Forelimb muscle (tissue), 1 donor: ENCODE measurements around the gene ATAD3A. TPM values are rescaled to one million over a fixed set of nuclear protein-coding genes. Genes with fewer than 3 reads are reported as not detected.
"Not testable (repeated sequence)": the region's sequence is repeated elsewhere in the genome, so short reads cannot be mapped to it uniquely, and the experiment has no call there.

Experiments used
- DNase-seq: peaks from one replicate; pipeline ENCODE4 v3.0.0-alpha.2; 2013; ENCODE audit warnings: low read depth
- polyA plus RNA-seq: library from polyadenylated mRNA; unstranded; fragments of 120-200 nt; gene quantifications from one replicate; pipeline ENCODE4 v1.2.1, GENCODE V29; 2013; ENCODE audit not compliant: insufficient read length

Gene ATAD3A
- polyA plus RNA-seq = 16.7 TPM

DNA sequence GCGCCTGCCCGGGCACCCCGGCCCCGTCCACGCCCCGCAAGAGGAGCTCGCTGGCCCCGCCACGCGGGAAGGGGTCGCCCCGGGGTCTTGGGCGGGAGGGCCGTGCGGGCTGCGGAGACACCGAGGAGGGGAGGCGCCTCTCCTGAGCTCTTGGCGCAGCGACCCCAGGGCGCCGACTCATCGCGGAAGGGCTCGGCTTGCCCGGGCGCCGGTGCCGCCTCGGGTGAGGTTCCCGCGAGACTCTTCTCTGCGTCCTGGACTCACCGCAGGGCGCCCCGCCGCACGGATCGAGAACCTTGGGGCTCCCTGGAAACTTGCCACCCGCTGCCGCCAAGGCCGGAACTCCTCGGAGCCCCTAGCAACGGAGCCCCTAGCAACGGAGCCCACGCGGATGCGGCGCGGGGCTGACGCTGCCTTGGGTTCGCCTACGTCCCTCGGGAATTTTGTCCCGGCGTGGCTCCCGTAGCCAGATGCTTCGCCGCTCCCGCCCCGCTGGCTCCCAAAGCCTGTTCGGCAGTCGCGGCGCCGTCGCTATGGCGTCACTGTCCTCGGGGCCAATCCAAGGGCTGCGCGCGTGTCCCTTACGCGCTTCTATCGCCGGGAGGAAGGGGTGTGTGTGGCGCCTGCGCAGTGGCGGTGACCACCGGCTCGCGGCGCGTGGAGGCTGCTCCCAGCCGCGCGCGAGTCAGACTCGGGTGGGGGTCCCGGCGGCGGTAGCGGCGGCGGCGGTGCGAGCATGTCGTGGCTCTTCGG lies at the start of gene ATAD3A:
Gene ATAD3A, plus strand, starts transcription at position 630 of the 753 bp plus-strand sequence. Its CDS starts 107 bp downstream, at position 737.
- peak; percentile 91 for DNase-seq

DNA sequence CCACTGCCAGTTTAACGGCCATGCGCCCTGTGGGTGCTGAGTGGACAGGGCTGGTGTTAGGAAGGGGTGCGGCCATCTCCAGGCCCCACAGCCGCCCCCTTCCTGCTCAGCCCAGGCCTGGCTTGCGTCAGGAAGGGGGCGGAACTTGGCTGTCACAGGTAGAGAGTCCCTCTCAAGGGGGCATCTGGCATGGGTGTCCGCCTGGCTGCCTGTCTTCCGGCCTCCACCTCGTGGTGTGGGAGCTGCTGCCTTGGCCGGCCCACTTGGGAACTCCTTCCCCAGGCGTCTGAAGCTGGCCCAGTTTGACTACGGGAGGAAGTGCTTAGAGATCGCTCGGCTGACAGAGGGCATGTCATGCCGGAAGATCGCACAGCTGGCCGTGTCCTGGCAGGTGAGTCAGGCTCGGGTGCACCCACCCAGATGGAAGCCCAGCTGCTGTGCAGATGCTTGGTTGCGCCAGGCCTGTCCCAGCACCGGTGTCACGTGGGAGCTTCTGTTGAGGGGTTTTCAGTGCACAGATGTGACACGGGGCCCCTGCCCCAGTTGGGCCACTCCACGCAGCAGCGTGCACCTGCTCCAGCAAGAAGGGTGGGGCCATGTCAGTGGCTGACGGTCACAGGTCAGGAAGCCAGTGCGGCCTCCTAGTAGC lies 49.5 kb upstream of the ATAD3A start:
- no peak for DNase-seq

DNA sequence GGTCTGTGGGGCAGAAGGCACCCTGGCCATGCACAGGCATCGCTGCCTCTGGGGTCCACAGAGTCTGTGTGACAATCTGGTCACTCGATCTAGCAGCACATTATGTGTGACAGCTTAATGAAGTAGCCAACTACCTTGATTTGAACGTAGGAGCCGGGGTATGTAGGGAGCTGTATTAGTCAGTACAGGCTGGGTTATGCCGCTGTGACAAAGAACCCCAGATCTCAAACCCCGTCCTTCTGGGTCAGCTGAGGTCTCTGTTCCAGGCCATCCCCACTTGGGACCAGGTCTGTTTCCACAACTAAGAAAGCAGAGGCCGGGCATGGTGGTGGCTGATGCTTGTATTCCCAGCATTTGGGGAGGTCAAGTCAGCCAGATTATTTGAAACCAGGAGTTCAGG lies 48.6 kb upstream of the ATAD3A start:
- no peak for DNase-seq

DNA sequence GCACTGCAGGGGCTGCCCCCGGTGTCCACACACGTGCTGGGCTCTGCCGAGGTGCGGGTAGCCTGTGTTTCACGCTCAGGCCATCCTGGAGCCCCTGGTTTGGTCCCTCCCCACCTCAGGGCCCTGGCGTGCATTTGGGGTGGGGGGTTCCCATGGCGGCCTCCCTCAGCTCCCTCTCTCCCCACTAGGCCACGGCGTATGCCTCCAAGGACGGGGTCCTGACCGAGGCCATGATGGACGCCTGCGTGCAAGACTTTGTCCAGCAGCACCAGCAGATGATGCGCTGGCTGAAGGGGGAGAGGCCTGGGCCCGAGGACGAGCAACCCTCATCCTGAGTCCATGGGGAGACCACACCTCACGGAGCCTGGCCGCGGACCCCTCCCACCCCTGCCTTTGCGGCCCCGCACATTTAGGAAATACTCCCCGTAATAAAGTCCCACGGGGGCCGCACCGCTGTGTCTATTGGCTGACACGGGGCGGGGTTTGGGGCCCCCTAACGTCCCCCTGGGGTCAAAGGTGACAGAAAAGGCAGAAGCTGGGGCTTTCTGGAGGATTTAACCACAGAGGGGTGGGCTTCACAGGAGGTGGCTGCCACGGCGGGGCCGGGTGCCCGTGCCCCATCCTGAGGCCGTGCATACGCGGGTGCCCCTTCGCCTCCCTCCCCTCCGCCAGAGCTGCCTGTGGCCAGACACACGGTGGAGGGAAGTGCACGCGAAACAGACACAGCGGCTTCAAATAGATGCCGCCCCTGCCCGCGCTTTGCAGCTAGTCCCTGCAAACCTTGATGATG lies 43.6 kb upstream of the ATAD3A start:
- DNase-seq = not testable (repeated sequence)

DNA sequence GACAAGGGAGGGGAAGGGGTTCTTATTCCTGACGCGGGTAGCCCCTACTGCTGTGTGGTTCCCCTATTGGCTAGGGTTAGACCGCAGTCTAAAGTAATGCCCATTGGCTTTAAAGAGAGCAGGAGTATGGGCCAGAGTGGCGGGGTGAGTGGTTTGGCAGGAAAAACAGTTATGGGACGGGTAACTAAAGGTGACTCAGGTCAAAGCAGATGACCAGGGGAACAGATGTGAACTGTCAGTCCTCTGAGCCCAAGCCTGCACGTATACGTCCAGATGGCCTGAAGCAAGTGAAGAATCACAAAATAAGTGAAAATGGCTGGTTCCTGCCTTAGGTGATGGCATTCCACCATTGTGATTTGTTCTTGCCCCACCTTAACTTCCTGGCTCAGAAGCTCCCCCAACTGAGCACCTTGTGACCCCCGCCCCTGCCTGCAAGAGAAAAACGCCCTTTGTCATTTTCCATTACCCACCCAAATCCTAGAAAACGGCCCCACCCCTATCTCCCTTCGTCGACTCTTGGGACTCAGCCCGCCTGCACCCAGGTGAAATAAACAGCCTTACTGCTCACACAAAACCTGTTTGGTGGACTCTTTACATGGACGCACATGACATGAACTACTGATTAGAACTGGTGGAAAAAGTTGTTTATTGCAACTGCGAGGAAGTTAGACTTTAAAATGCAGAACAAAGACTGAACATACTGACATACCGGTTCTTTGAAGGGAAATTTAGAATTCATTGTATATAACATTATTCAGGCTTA lies 41.2 kb upstream of the ATAD3A start:
- DNase-seq = no peak

DNA sequence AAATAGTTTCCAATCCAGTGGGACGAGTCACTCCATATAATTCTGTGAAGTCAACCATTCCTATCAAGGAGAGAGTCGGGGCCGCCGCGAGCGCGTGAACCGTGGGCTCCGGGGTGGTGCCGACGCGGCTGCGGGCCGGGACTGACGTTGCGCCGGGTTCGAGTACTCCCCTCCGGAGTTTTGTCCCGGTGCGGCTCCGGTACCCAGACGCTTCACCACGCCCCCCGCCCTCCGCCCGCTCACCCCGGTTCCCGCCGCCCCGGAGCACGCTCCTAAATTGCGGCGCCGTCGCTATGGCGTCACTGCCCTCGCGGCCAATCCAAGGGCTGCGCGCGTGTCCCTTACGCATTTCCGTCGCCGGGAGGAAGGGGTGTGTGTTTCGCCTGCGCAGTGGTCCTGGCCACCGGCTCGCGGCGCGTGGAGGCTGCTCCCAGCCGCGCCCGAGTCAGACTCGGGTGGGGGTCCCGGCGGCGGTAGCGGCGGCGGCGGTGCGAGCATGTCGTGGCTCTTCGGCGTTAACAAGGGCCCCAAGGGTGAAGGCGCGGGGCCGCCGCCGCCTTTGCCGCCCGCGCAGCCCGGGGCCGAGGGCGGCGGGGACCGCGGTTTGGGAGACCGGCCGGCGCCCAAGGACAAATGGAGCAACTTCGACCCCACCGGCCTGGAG lies 40.4 kb upstream of the ATAD3A start, which contains the start of gene ATAD3B:
Gene ATAD3B, plus strand, starts transcription at position 377 of the 664 bp plus-strand sequence. Its CDS starts 120 bp downstream, at position 497.
- peak; percentile 76 for DNase-seq

DNA sequence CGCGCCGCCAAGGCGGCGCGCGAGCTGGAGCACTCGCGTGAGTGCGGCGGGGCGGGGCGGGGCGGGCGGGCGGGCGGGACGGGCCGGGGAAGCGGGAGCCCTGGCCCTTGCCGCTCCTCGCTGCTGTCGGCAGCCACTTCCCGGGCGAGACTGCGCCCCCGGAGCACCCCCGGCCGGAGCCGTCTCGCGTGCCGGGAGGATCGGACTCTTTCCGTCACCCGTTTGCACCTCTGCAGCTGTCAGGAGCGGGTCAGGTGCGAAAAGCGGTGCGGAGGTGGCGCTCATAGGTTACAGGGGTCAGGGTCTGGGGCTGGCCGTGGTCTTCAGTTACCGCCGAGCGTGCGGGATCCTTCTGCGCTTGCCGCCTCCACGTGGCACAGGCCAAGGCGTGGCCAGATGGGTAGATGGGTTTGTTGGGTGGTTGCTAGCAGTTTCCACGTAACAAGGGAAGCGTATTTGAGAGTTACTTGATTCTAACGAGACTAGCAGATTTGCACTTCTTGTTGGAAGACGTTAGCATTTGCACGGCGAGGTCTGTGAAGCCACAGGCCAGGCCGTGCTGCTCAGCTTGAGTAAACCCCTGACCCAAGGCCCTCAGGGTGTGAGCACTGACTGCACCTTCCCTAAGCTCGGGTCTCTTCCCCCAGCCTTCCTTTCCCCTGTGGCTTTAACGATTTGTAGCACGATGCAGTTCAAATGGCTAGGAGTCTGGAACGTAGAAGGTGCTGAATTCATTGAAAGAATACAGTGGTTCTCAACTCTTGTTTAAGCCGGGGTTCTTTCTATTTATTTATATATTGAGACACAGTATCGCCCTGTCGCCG lies 39.7 kb upstream of the ATAD3A start:
- not testable (repeated sequence) for DNase-seq

DNA sequence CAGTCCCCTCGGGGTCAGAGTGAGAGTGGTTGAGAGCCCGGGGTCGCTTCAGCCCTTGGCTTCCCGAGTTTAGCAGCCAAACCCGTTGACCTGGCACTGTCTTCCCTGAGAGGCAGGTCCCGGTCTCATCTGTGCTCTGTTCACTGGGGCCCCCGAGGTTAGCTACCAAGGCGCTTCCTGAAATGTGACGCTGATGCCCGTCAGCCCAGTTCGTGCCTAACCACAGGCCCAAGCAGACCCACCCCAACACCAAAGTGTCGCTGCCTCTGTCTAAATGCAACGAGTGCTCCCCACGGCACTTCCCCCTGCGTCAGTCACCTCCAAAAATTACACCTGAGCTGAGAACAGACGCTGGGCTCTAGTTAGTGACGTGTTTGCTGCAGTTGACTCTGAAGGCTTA lies 36.0 kb upstream of the ATAD3A start:
- DNase-seq = not testable (repeated sequence)

DNA sequence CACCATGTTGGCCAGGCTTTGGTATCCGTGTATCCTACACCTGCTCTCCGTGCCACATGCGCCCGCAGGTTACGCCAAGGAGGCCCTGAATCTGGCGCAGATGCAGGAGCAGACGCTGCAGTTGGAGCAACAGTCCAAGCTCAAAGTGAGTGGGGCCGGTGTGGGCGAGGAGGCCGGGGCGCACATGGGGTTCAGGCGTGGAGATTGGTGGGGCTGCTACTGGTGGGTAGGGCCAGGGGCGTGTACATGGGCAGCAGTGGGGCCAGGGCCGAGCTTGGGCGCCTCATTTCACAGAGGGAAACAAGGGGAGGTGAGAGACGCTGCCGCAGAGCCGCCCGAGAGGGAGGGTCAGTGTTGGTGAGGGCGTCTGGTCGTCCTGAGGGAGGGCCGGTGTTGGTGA lies 34.8 kb upstream of the ATAD3A start:
- DNase-seq = no peak

DNA sequence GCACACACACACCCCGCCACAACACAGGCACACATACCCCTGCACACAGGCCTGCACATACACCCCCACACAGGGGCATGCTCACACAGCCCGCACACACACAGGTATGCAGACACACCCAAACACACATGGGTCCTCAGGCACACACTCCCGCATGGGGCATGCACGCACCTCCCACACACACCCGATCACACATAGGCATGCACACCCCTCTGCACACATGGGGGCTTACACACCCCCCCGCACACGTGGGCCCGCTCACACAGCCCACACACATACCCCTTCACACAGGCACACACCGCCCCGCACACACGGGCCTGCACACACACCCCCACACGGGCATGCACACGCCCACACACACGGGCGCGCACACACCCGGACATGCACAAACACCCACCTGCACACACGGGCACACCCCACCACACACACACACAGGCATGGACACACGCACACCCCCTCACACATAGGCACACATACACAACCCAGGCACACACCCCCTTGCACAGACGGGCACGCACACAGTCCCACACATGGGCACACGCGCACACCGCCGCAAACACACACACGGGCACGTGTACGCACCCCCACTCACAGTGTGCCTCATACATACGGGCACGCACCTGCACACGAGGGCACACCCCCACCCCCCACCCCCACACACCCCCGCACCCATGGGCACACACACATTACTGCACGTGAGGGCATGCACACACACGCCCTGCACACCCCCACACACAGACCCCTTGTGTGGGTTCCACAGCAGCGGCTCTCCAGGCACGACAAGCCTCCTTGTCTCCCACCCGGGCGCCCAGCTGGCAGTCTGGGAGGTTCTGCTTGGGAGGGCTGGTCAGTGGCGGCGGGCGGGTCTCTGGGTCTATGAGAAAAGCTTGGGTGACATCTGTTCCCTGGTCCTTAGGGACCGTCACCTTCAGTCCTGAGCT lies 32.1 kb upstream of the ATAD3A start:
- DNase-seq = no peak

DNA sequence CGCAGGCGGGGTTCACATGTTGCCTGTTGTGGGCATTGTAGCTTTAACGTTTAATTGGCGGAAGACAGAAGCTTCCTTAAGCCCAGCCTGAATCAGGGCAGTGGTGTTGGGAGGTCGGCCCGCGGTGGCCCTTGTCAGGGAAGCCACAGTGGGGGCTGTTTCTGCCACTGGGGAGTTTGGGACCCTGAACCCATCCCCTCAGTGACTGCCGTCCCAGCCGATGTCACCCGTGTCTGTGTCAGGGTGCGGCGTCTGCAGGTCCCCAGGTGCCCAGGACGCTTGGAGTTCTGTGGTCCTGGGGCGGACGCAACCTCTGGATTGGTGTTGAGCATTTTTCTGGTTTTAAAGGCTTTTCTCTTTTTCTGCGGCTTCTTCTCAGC lies 31.5 kb upstream of the ATAD3A start:
- DNase-seq = not testable (repeated sequence)

DNA sequence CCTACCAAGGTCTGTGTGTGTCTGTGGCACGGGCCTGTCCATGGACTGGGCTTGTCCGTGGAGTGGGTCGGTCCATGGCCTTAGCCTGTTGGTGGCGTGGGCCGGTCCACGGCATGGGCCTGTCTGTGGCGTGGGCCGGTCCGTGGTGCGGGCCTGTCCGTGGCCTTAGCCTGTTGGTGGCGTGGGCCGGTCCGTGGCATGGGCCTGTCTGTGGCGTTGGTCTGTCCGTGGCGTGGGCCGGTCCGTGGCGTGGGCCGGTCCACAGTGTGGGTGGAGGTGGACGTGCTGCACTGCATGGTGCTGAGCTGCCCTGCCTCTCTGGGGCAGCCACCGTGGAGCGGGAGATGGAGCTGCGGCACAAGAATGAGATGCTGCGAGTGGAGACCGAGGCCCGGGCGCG lies 30.2 kb upstream of the ATAD3A start:
- not testable (repeated sequence) for DNase-seq

DNA sequence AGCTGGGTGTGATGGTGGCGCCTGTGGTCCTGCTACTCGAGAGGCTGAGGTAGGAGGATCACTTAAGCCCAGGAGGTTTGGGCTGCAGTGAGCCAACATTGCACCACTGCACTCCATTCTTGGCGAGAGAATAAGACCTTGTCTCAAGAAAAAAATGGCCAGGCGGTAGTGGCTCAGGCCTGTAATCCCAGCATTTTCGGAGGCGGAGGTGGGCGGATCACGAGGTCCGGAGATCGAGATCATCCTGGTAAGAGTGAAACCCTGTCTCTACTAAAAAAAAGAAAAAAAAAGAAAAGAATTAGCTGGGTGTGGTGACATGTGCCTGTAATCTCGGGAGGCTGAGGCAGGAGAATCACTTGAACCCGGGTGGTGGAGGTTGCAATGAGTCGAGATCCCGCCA lies 29.1 kb upstream of the ATAD3A start:
- no peak for DNase-seq

DNA sequence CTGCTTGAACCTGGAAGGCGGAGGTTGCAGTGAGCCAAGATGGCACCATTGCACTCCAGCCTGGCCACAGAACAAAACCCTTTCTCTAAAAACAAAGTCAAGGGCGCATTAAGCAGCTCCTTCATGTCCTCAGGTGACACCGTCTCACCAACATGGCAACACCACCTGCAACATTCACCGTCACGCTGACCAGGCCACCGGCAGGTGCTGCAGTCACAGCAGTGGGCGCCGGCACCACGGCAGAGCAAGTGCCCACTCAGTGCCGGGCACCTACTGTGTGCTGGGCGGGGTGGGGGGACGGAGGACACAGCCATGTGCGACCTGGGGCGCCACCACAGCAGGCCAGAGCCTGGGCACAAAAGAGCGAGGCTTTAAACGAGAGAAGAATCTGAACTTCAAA lies 28.2 kb upstream of the ATAD3A start:
- DNase-seq = no peak

DNA sequence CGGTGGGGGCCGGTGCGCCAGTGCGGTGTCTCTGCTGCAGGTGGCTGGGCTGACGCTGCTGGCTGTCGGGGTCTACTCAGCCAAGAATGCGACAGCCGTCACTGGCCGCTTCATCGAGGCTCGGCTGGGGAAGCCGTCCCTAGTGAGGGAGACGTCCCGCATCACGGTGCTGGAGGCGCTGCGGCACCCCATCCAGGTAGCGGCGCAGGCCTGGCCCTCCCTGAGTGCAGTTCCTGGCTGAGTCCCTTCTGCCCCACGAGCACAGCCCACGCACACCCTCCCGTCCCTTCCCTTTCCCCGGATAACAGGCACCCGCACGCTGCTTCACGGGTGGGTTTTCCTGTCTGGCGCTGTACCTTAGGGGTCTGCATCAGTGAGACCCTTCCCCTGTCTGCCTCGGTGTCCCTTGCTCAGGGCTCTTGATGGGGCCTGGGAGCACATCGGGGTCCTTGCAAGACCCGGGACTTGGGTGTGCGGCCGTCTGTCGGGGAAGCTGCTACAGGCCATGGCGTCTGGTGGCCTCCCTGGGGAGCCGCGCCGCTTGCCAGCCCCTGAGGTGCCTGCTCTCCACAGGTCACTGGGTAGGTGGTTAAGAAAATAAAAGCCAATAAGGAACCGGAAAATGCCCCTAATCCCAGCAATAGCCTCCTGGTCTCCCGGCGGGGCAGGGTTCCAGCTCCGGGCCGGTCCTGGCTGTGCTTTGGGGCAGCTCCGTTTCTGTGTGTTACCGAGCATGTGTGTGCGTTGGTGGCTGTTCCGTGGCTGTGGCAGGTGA lies 26.8 kb upstream of the ATAD3A start:
- not testable (repeated sequence) for DNase-seq

DNA sequence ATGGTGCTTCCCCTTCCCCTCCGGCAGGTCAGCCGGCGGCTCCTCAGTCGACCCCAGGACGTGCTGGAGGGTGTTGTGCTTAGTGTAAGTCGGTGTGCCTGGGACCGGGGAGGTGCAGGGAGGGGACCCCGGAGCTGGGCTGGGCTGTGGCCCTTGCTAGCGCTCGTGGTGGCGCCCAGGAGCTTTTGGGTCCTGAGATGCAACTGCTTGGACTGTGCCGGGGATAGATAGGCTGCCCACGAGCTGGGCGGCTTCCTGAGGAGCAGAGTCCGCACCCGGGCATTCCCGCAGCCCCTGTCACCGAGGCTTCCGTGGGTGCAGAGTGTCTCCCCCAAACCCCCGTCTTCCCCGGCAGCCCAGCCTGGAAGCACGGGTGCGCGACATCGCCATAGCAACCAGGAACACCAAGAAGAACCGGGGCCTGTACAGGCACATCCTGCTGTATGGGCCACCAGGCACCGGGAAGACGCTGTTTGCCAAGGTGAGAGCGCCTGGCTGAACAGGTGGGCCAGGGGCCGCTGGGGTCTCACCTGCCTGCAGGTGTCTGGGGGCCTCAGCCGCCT lies 26.1 kb upstream of the ATAD3A start:
- not testable (repeated sequence) for DNase-seq

DNA sequence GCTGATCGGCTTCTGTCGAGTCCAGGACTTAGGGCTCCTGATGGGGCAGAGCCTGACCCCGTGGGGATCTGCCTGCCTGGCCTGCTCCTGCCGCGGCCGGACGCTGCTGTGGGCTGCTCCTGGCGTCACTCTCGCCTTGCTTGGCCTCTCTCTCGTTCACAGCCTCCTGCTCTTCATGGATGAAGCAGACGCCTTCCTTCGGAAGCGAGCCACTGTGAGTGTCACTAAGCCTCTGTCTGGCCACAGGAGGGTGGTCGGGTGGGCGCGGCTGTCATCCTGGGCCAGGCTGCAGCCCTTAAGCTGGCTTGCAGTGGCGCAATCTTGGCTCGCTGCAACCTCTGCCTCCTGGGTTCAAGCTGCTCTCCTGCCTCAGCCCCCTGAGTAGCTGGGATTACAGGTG lies 24.3 kb upstream of the ATAD3A start:
- DNase-seq = no peak

DNA sequence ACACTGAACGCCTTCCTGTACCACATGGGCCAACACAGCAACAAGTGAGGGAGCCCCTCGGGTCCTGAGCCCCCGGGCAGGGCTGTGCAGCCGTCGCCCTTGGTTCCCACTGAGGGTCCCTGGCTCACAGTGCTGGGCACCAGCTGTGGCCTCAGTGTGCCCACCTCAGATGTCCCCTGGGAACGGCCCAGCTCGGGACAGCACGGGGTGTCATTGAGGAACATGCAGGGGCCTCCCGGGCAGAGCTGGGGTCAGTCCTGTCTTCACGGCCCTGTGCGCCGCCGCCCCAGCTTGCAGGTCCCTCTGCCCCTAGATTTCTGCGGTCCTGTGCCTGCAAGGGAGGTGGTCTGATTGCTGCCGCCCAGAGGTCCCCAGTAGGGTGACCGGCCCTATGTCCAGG lies 22.7 kb upstream of the ATAD3A start:
- no peak for DNase-seq
